Measurements from ENCODE around the gene GPC6. TPM values are rescaled to one million over a fixed set of nuclear protein-coding genes. Genes with fewer than 3 reads are reported as not detected.

The GPC6 gene
- total RNA-seq, 1 experiment from 2014 or later: 0.22 TPM

GRCh38 chr13:93502071-93502470 lies 275.5 kb downstream of the GPC6 start:
- no peak overlapping the region for H3K4me3 ChIP-seq (replicated peaks in 1 of 2; ENCODE audit: low read depth in 1 of 2, low read length in 2 of 2)
- ChIA-PET RAD21 (ENCODE audit: low non-redundant PET in 1 of 2, low total read pairs in 2 of 2, uncharacterized antibody in 2 of 2, unreplicated experiment in 2 of 2) (no interaction called here), POLR2A (no interaction called here), CTCF (no interaction called here)
- H2AFZ ChIP-seq (ENCODE audit: low read depth, low read length, poor library complexity, severe bottlenecking): no peak overlapping the region
- intact Hi-C loops (cut with micrococcal nuclease): no loop called here
- ATAC-seq: no peak
- TF ChIP-seq SIN3A (IDR thresholded peaks at IDR 0.05; ENCODE audit: low read depth) (no peak), POLR2A (IDR thresholded peaks at IDR 0.05; ENCODE audit: borderline replicate concordance, extremely low read depth, insufficient read depth, insufficient read length) (no peak), TCF7L2 (IDR thresholded peaks at IDR 0.05; ENCODE audit: borderline replicate concordance, extremely low read depth, insufficient read depth, insufficient read length) (no peak), POLR2AphosphoS5 (IDR thresholded peaks at IDR 0.05; ENCODE audit: low read depth, low read length) (no peak), ATF3 (IDR thresholded peaks at IDR 0.05) (no peak), EZH2 (IDR thresholded peaks at IDR 0.05) (no peak), YY1 (IDR thresholded peaks at IDR 0.05; ENCODE audit: extremely low read depth, insufficient replicate concordance, low read depth, low read length) (no peak), EGR1 (IDR thresholded peaks at IDR 0.05; ENCODE audit: low read depth) (no peak), EZH2phosphoT487 (IDR thresholded peaks at IDR 0.05; ENCODE audit: borderline replicate concordance) (no peak), RAD21 (IDR thresholded peaks at IDR 0.05; ENCODE audit: low read depth) (no peak), CBX3 (IDR thresholded peaks at IDR 0.05; ENCODE audit: low read depth) (no peak), SRF (IDR thresholded peaks at IDR 0.05; ENCODE audit: low read depth) (no peak), JUND (IDR thresholded peaks at IDR 0.05) (no peak)
- TF ChIP-seq, protein P1, sequence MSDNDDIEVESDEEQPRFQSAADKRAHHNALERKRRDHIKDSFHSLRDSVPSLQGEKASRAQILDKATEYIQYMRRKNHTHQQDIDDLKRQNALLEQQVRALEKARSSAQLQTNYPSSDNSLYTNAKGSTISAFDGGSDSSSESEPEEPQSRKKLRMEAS (IDR thresholded peaks at IDR 0.05): no peak
- H3K9ac ChIP-seq (ENCODE audit: low read length): no peak overlapping the region
- H4K20me1 ChIP-seq (ENCODE audit: insufficient read depth): no peaks in the 10 kb centered on the region
- H3K79me2 ChIP-seq (ENCODE audit: insufficient read depth, low read length): no peaks in the 10 kb centered on the region
- no peak overlapping the region for H3K27ac ChIP-seq (ENCODE audit: low read depth, low read length)
- no peak overlapping the region for H3K4me2 ChIP-seq (ENCODE audit: low read length)
- peaks cover 11 to 34% of the 10 kb centered on the region in 2 experiments; a peak in 2 of 4 replicates for H3K9me3 ChIP-seq (ENCODE audit: control insufficient read depth in 1 of 2, insufficient read depth in 1 of 2, low read depth in 1 of 2, low read length in 2 of 2)
- H3K36me3 ChIP-seq (ENCODE audit: control insufficient read depth in 1 of 2, insufficient read depth in 2 of 2, low read length in 2 of 2): no peaks in the 10 kb centered on the region
- H3K27me3 ChIP-seq (ENCODE audit: insufficient read depth, low read length): no peaks in the 10 kb centered on the region
- no TSS peak for BruUV-seq (replicated peaks)
- DNase-seq (ENCODE audit: low read depth, low spot score): no peak
- no peaks in the 10 kb centered on the region for H3K4me1 ChIP-seq (ENCODE audit: control insufficient read depth in 1 of 2, insufficient read depth in 2 of 2, low read length in 2 of 2)
- no peaks in the 10 kb centered on the region for H3K9me2 ChIP-seq (ENCODE audit: insufficient read depth)
